ENCODE data around the gene WDR91. TPM values are rescaled to one million over a fixed set of nuclear protein-coding genes. Genes with fewer than 3 reads are reported as not detected.
"Not testable (repeated sequence)": the region's sequence is repeated elsewhere in the genome, so short reads cannot be mapped to it uniquely, and the experiment has no call there.

The WDR91 gene
- total and polyA plus RNA-seq, 8 donors, result 6.3 to 79.4 (median 15.5) TPM

DNA sequence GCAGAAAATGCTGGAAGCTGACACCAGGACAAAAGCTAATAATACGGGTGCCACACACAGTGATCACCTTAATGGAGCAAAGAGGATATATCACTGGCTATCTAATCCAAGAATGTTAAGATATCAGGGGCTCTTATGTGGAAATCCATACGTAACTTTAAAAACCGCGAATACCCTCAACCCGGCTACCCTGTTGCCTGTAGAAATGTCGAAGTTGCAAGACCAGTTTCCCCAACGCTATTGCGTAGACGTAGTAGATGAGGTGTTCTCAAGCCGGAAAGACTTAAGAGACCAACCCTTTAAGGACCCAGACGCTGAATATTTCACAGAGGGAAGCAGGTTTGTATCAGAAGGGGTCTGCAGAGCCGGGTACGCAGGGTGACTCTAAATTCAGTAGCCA, 33.0 kb downstream of the WDR91 start:
- 32 to 66% (median 51%) methylated on average over 13 of the region's 13 CpGs for WGBS, 5 donors
- H3K27me3 ChIP-seq, result no peaks in the 10 kb centered on the region
- H3K9me3 ChIP-seq, result peaks cover 18 to 40% (median 26%) of the 10 kb centered on the region in 4 donors
- H3K4me3 ChIP-seq, result no peak overlapping the region
- H3K4me1 ChIP-seq, result peaks cover 5 to 15% (median 10%) of the 10 kb centered on the region in 4 donors
- peak; percentile 74 to 91 for DNase-seq
- peak in 2 of 3 donors; percentile 40 to 47 for TF ChIP-seq POLR2AphosphoS5 (IDR thresholded peaks at IDR 0.05)
- no peak for TF ChIP-seq CTCF (IDR thresholded peaks at IDR 0.05)
- peak overlapping the region; percentile 78 to 87 (median 82) for H3K27ac ChIP-seq
- peaks cover 6 to 34% (median 23%) of the 10 kb centered on the region in 4 donors for H3K36me3 ChIP-seq
- intact Hi-C loops (cut with DNase I; ENCODE audit: low total_unique reads), result no loop called here

- TF ChIP-seq POLR2A (IDR thresholded peaks at IDR 0.05), result no peak
- no peak for TF ChIP-seq EP300 (IDR thresholded peaks at IDR 0.05)
- TF ChIP-seq POLR2AphosphoS5 (IDR thresholded peaks at IDR 0.05), result no peak
- TF ChIP-seq CTCF (IDR thresholded peaks at IDR 0.05), result no peak
- Histone ChIP-seq H3K4me1 (peaks cover 5 to 15% (median 10%) of the 10 kb centered on the region in 4 donors), H3K36me3 (peaks cover 0 to 22% (median 11%) of the 10 kb centered on the region in 4 donors), H3K4me3 (no peak overlapping the region), H3K27me3 (no peaks in the 10 kb centered on the region), H3K27ac (peak overlapping the region; percentile 78 to 87 (median 82)), H3K9me3 (peaks cover 16 to 28% (median 21%) of the 10 kb centered on the region in 4 donors)
- 90 to 98% (median 94%) methylated on average over 9 of the region's 9 CpGs for WGBS, 5 donors
- intact Hi-C loops (cut with DNase I; ENCODE audit: low total_unique reads), result no loop called here
- DNase-seq, result peak in 1 of 2 donors; percentile 37
Observed at GRCh38 chr7:135177028-135177696, 34.2 kb downstream of the WDR91 start.

DNA sequence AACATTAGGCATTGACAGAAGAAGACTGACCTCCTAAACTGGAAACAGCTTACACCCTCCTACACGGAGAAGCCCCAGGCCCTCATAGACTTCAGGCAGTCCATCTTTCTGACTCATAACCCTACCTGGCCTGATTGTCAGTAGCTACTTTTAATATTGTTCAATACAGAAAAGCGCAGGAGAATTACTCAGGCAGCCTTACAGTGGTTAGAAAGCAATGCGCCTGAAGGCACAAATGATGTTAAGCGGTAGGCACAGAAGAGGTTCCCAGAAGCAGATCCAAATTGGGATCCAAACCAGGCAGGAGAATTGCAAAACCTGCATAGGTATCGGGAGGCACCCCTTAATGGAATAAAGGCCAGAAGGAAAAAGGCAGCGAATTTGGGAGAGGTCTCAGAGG, 35.4 kb downstream of the WDR91 start:
- H3K9me3 ChIP-seq, result peaks cover 4 to 15% (median 9%) of the 10 kb centered on the region in 4 donors
- TF ChIP-seq CTCF (IDR thresholded peaks at IDR 0.05) (no peak), EP300 (IDR thresholded peaks at IDR 0.05) (no peak), POLR2AphosphoS5 (IDR thresholded peaks at IDR 0.05) (no peak)
- H3K4me3 ChIP-seq, result no peak overlapping the region
- no peak for DNase-seq
- H3K36me3 ChIP-seq, result peaks cover 0 to 10% (median 2%) of the 10 kb centered on the region in 4 donors
- H3K27me3 ChIP-seq, result no peaks in the 10 kb centered on the region
- peaks cover 14 to 25% (median 20%) of the 10 kb centered on the region in 4 donors for H3K4me1 ChIP-seq
- WGBS, 5 donors, result 85 to 95% (median 91%) methylated on average over 6 of the region's 6 CpGs
- H3K27ac ChIP-seq, result peak overlapping the region in 3 of 5 donors; percentile 21 to 83 (median 51)
- intact Hi-C loops (cut with DNase I; ENCODE audit: low total_unique reads), result no loop called here

DNA sequence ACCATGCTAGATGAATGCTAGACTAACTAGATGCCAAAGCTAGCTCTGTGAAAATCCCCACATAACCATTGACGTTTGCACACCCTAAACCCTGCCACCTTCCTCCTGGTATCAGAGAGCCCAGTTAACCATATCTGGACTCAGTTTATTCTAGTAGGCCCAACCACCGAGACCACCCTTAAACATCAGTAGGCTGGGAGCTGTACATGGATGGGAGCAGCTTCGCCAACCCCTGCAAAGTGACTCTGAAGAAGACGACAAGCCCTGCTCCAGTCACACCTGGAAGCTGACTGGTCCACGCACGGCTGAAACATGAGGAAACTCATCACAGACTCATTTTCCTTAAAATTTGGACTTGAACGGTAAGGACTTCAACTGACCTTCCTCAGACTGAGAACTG, 36.4 kb downstream of the WDR91 start:
- Histone ChIP-seq H3K27ac (no peak overlapping the region), H3K4me1 (peaks cover 14 to 33% (median 22%) of the 10 kb centered on the region in 4 donors), H3K27me3 (no peaks in the 10 kb centered on the region), H3K4me3 (no peak overlapping the region), H3K9me3 (peaks cover 0 to 5% (median under 1%) of the 10 kb centered on the region in 4 donors), H3K36me3 (peaks cover 0 to 1% (median 0%) of the 10 kb centered on the region in 4 donors)
- intact Hi-C loops (cut with DNase I; ENCODE audit: low total_unique reads), result no loop called here
- 90 to 98% (median 96%) methylated on average over 7 of the region's 7 CpGs for WGBS, 5 donors
- DNase-seq, result no peak
- TF ChIP-seq POLR2AphosphoS5 (IDR thresholded peaks at IDR 0.05) (no peak), EP300 (IDR thresholded peaks at IDR 0.05) (no peak), POLR2A (IDR thresholded peaks at IDR 0.05) (no peak), CTCF (IDR thresholded peaks at IDR 0.05) (no peak)

GRCh38 chr7:135173916-135174315, 37.4 kb downstream of the WDR91 start:
- intact Hi-C loops (cut with DNase I; ENCODE audit: low total_unique reads); H3K27ac ChIP-seq; H3K27me3 ChIP-seq; H3K4me3 ChIP-seq; DNase-seq; H3K9me3 ChIP-seq; H3K36me3 ChIP-seq: not testable (repeated sequence)
- peaks cover 21 to 33% (median 30%) of the 10 kb centered on the region in 4 donors for H3K4me1 ChIP-seq
- 69 to 96% (median 87%) methylated on average over 4 of the region's 4 CpGs for WGBS, 5 donors
